AML-193 (cell line): ENCODE data around the gene RAB17.

Experiments
- DNase-seq, 2 experiments: peaks; one replicate each; lab custom pipeline; 2025; lab: John Stamatoyannopoulos, UW

RAB17 gene

GRCh38 chr2:237558961-237559641 lies 31.4 kb downstream of the RAB17 start:
- DNase-seq: no peak

GRCh38 chr2:237557633-237558015 lies 32.9 kb downstream of the RAB17 start:
- no peak for DNase-seq

DNA sequence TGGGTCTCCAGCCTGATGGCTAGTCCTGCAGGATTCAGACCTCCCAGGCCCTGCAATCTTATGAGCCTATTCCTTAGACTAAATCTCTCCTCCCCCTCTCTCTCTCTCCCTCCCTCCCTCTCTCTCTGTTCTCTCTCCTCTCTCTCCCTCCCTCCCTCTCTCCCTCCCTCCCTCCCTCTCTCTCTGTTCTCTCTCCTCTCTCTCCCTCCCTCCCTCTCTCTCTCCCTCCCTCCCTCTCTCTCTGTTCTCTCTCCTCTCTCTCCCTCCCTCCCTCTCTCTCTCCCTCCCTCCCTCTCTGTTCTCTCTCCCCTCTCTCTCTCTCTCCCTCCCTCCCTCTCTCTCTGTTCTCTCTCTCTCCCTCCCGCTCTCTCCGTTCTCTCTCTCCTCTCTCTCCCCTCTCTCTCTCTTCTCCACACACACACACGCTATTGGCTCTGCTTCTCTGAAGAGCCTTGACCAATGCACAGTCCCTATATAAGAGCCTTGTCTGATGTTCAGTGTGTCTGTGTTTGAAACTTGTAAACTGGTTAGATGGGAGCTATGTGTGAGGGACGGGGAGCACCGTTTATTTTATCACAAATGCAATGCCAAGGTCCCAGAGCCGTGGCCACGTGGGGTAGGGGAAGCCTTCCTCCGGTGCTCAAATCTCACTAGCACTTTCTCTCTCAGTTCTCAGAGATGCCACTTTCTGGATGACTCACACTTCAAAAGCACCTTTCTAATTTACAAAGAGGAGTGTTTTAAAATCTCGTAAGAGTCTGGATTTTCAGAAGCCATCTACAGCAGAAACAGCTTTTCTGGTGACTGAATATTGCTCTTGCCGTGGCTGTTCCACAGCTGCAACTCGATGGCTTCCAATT lies 33.5 kb downstream of the RAB17 start:
- no peak for DNase-seq

DNA sequence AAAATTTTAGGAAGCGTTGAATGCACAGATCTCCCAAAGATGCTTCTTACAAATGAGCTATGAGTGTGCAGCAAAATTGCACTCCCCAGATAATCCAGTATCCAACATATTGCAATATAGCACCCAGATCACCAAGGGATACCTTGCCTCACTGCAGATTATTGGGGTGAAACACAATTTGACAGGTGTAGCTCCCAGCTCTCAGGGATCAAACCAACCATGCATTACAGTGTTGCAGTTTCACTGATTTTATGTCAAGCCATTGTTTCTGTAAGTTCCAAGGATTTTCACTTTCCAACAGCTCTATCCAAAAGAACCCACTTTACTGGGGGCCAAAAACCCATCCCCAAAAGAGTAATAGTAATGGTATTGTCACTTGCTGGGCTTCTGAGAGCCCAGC lies 35.0 kb downstream of the RAB17 start:
- DNase-seq: no peak

DNA sequence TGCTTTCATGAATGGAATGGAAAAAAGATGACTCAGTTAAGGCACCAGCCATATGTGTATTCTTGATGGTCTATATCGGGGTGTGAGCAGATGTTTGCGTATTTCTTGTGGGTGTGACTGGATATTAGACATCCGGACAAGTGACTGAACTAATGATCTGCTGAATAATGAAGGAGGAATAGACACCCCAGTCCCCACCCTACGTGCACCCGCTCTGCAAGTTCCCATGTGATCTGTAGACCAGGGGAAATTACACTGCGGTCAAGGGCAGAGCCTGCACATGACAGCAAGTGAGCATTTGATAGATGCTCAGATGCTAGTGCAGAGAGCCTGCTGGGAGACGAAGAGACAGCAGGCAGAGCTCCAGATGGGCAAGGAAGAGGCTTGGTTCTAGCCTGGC lies 36.6 kb downstream of the RAB17 start:
- DNase-seq: no peak

- DNase-seq: no peak
Measured at GRCh38 chr2:237552908-237553307, 37.6 kb downstream of the RAB17 start.

GRCh38 chr2:237551071-237551574 lies 39.4 kb downstream of the RAB17 start:
- no peak for DNase-seq

DNA sequence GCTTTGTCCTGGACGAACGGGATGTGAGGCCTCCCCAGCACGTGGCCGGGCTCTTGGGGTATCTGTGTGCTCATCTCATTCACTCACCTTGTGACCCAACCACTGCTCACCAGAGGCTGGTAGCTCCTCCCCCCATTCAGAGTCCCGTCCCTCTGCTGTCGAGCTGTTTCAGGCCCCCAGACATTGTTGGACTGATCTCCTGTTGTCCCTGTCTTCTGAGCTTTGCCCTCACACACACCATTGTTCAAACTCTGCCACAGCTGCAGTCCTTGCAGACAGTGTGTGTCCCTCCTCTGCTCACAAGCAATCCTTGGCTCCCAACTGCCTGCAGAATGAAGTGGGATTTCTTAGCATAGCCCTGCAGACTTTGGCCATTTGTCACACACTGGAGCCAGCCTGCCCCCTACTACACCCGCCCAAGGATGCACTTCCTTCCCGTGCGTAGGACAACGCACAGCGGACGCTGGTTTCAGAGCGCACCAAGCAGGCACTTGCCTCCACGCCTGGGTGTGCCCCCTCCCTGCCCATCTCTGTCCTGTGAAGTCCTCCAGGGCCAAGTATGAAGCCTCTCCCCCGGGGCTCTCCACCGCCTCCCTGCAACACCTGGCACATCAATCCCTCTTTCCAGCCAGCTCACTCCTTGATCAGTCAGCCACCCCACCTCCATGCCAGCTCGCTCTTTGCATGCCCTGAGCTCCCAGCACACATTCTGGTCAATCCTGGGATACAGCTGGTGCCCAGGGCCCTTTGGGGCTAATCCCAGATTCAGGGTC lies 40.7 kb downstream of the RAB17 start:
- no peak for DNase-seq

DNA sequence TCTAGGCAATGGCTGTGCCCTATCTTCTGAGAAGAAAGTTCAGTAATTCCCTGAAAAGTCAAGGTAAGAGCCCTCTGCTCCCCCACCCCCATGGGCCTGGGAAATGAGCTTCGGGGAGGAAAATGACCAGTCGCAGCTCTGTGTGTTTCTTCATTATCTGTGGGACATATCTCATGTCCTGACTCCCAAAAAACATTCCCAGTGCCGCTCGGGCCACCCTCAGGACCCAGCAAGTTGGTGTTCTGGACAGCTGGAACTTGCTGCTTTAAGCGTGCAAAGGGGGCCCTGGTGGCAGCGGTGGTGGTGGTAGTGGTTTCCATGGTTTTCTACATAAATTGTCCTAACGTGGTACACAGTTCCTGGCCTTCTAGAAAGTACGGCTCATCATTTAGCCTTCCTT lies 41.3 kb downstream of the RAB17 start:
- DNase-seq: no peak

GRCh38 chr2:237547841-237548416 lies 42.6 kb downstream of the RAB17 start:
- DNase-seq: no peak

DNA sequence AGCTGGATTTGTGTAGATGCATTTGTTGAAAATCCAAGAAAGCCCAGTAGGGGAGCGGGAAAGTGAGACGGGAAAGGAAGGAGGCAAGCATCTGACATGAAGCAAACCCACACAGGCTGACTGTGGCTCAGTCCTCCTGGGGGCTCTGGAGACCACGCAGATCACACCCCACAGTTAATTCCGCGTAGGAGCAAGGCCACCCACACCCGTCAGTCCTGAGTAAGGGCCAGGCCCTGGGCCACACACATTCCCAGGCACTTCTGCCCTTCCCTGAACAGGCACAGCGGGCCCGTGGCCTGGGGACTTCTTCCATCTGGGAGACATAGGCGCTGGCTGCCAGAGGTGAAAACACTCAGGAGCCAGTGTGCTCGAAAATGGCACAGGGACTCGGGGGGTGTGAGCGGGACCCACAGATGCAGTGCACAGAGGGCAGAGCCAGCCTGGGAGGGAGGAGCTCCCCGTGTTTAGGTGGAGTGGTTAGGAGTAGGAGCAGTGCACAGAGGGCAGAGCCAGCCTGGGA lies 43.6 kb downstream of the RAB17 start:
- DNase-seq: no peak

DNA sequence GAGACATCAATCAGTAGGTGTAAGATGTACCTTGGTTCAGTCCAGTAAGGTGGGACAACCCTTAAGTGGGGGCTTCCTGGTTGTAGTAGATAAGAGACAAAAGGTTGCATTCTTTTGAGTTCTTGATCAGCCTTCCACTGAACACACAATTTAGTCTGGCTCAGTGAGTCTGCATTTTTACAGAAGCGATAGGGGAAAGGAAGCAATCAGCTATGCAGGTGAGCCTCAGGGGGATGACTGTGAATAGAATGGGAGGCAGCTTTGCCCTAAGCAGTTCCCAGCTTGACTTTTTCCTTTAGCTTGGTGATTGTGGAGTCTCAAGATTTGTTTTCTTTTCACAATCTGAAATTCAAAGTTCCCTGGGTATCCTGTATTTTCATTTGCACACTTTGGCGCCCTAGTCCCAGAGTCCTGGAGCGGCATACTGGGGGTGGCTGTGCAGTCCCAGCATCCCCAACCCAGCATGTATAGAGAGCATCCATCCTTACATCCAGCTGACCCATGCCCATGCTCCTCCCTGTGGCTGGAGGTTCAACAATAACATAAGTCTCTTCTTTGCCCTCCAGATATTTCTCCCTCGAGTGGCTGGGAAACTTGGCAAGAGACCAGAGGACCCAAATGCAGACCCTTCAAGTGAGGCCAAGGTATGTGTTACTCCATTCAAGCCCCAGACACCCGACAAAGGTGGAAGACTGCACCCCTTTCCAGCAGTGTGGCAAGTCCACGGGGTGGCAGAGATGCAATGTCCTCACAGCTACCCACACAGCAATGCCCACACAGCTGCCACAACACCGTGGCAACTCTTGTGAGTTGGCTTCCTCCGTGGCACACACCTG lies 44.3 kb downstream of the RAB17 start:
- DNase-seq: no peak

DNA sequence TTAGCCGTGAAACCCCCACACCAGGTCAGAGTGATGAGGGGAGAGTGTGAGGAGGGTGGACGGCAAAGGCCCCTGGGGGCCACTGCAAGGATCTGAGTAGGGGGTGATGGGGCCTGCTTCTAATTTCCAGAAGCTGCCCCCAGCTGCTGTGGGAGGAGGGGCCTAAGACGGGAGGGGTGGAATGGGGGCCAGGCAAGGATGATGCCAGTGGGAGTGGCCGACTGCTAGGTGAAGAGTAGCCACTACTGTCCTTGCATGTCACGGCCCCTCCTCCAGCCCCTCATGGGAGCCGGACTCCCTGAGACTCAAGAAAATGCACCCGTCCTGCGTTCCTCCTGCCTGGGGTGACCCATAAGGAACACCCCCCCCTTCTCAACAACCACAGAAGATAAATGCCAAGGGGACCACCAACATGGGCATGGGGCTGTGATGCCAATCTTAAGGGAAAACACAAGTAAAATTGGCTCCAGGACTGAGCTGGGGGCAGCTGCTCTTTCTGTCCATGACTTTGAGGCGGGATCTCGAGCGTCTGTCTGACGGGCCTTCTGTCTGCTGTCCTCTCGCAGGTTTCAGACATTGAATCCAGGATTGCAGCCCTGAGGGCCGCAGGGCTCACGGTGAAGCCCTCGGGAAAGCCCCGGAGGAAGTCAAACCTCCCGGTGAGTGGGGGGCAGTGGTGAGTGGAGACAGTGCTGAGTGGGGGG lies 48.4 kb downstream of the RAB17 start:
- DNase-seq: no peak

GRCh38 chr2:237541243-237541642 lies 49.3 kb downstream of the RAB17 start:
- no peak for DNase-seq

DNA sequence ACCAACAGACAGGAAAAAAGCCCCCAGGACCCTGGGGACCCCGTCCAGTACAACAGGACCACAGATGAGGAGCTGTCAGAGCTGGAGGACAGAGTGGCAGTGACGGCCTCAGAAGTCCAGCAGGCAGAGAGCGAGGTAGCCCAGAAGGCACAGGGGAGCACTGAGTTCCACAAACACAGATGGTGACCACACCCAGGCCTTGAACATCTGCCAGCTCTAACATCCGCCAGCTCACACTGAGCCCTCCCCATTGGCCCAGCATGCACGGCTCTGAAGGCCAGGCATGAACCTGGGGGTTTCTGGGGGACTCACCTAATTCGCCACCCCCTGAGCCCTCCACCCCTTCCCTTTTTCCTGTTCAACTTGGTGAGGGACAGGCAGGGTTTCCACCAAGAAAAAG lies 49.7 kb downstream of the RAB17 start:
- no peak for DNase-seq

GRCh38 chr2:237540223-237540775 lies 50.2 kb downstream of the RAB17 start:
- DNase-seq: no peak

DNA sequence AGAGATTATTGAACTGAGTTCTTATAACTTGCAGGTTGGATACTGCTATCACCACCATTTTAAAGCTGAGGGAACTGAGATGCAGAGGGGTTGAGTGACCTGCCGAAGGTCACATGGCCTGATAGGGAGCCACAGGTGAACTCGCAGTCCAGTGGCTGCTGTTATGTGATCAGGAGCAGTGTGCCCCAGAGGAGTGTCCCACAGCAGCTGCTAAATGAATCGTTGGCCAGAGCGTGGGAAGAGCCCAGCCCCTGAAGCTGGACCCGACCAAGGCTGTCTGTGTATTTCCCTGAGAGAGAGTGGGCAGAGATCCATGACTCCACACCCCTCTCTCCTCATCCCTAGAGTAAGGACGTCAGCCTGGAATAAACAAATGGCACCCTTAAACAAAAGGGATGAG lies 50.9 kb downstream of the RAB17 start:
- DNase-seq: no peak

- DNase-seq: no peak
Measured at GRCh38 chr2:237538901-237539300, 51.6 kb downstream of the RAB17 start.

DNA sequence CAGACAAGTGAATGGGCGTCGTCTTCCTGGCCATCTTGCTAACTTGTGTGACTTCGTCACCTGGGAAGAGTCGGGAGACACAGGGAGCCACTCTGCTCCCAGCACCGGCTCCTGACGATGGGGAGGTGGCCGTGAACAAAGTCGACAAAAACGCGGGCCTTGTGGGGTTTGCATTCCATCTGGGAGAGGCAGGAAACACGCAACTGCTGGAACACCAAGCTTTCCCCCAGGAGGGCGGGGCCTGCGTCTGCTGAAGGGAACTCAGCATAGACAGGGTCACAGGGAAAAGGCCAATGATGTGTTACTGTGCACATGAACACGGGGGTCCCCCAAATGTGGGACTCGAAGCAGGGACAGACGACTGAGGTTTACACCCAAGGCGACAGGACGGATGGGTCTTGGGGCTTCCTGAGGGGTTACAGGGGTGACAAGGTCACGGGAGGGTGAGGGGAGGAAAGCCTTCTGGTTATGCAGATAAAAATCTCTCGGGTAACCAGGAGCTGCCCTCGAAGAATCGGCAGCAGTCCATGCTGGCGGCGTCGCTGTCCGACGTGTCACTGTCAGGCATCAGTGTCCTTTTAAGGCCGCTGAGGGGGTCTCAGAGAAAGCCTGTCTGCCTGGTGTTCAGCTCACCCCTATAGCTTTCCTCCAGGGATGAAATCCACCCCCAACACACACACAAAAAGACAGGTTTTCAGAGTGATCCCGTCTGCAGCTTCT lies 52.4 kb downstream of the RAB17 start:
- no peak for DNase-seq
